SHP77 treated with DMSO at 0.1 percent for 48 hours (cell line): ENCODE measurements around the gene ZNRF2.
"Not testable (repeated sequence)": the region's sequence is repeated elsewhere in the genome, so short reads cannot be mapped to it uniquely, and the experiment has no call there.

Source experiments
- DNase-seq: peaks from one replicate; lab custom pipeline; 2025; lab: John Stamatoyannopoulos, UW

Gene ZNRF2

DNA sequence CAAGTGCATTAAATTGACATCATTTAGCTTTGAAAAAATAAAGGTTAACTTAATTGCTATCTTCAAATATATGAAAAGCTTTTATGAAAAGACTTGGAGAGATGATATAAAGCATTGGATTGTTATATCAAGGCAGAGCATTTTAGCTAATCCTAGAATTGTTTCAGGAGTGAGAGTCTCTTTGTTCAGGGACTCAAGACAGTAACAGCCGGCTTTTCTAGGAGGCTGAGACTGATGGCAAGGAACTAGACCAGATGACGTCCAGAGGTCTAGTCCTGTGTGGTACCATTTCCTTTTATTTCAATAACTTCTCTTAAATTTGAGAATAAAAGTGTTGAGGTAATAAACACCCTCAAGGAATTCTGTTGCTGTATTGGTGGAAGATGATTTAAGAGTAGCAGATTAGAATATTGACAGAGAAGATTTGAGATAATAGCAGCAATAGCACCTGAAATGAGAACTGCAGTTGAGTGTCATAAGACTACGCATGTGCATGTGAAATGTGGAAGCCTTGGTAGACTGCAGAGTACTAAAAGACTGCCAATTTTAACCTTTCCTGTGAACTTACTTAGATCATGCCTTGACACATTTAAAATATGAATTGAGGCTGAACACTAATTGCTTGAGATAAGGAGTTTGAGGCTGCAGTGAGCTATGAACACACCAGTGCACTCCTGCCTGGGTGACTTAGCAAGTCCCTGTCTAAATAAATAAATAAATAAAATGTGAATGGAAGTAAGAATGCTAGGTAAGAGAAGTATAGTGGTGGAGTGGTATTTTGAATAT lies 79.6 kb downstream of the ZNRF2 start:
- no peak for DNase-seq

DNA sequence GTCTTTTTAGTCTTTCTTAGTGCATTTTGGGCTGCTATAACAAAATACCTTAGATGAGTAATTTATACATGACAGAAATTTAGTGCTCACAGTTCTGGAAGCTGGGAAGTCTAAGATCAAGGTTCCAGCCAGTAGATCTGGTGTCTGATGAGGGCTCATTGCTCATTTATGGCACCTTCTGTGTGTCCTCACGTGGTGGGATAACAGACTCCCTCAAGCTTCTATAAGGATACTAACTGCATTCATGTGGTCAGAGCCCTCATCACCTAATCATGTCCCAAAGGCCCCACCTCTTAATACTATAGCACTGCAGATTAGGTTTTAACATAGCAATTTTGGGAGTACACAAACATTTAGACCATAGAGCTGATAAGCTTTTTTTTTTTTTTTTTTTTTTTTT lies 80.4 kb downstream of the ZNRF2 start:
- DNase-seq = no peak

DNA sequence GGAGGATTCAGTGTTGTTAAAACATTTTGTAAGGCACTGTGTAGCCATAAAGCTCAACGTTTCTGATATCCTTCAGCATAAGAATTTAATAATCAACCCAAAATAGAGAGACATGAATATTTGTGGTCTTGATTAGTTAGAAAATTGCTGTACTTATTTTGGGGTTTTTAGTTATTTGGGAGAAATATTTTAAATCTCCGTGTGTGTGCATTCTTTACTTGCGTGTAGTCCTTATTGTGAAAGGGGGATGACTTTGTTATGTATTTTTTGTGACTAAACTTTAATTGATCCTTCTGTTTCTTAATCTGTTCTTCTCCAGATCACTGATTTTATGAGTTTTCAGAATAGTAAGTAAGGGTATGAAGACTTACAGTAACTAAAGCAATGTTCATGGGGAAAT lies 81.2 kb downstream of the ZNRF2 start:
- no peak for DNase-seq

DNA sequence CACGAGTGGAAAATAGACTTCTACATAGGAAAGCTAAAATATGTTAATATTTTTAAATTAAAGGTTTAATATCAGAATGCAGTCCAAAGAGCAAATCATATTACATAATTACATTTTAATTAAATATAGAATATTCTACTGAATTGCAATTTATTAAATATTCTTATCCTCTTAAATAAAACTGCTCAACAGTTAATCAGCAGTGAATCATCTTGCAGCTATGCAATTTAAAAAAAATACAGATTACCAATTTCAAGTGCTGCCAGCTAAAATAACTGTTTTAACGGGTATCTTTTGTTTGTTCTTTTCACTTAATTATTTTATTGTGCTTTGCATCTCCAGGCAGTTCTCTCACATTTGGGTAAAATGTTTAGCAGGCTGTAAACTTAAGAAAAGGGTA lies 82.2 kb downstream of the ZNRF2 start:
- DNase-seq = no peak

DNA sequence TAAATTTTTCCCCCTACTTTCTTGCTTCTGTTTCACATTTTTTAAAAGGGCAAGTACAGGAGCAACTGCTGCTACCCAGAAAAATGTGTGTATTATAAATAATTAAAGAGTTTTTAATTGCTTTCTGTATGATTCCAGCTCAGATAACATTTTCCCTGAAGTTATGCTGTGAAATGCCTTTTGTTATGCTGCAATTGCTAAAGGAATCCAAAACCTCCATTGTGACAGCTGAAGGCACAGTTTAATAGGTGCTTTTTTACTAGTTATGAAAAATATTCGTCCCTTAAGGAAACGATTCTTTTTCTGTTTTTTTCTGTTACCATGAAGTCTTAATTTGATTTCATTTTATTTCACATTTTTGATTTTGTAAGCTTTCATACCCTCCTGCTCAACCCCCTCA lies 83.2 kb downstream of the ZNRF2 start:
- DNase-seq = no peak

DNA sequence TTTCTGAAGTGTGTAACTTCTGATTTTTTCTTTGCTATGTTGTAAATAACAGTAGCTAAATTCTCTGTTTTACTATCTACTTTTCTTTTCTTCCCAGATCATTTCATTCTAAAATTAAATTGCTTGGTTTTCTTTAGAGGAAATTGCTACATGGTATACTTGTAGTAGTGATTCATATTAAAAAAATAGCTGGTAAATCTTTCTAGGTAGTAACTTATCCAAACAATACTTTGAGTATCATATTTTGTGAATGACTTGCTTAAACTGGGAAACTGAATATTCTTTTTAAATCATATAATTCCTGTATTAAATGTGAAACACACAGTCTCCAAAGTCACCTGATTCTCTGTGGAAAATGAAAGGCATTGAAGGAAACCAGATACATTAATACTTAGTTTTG lies 85.5 kb downstream of the ZNRF2 start:
- DNase-seq = no peak

DNA sequence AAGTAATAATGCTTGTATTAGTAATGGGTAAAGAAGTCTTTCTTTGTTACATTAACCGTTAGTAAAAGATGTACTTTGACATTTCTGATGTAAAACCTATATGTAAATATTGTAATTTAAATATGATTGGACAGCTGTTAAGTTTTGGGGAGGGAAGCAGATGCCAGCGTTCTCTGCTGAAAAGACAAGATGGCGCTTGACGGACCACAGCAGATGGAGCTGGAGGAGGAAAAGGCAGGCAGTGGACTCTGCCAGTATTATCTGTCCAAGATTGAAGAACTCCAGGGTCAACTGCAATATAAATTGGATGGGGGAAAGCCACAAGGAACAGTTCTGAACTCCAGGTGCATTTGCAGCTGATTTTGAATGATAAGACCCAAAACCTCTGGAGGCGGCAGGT lies 86.9 kb downstream of the ZNRF2 start:
- DNase-seq = no peak

DNA sequence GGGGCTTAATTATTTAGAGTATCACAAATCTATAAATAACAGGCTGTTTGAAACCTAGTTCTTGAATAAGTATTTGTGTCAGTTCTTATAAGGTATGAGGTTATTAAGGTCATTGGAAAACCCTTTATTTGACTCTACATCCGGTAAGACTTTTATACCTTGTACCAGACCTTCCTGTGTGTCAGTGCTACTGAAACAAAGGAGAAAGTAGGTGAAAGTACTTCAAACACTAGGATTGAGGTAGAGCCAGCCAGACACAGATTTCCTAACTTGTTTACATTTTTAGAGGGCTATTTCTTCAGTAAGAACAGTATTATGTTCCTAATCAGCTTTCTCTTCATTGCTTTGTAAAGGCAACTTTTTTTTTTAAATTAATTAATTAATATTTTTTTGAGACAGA lies 93.9 kb downstream of the ZNRF2 start:
- no peak for DNase-seq

DNA sequence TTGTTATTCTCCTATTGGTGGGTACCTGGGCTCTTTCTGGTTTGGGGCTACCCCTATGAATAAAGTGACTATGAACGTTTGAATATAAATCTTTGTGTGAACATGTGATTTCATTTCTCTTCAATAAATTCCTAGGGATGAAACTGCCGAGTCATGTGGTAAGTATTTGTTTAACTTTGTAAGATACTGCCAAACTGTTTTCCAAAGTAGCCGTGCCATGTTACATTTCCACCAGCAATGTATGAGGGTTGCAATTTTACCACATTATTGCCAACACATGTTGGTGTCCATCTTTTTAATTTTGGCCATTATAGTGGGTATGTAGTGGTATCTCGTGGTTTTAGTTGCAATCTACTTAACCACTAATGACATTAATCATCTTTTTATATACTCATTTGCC lies 94.7 kb downstream of the ZNRF2 start:
- no peak for DNase-seq

DNA sequence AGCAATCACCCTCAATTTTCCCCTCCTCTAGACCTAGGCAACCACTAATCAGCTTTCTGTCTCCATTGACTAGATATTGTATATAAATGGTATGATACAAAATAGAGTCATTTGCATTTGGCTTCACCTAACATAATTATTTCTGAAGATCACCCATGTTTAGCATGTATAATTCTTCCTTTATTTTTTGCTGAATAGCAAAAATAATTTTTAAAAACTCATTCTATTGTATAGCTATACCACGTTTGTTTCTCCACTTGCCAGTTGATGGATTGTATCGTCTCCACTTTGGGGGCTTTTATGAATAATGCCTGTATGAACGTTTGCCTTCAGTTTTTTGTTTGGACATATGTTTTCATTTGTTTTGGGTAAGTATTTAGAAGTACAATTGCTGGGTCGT lies 95.3 kb downstream of the ZNRF2 start:
- no peak for DNase-seq

DNA sequence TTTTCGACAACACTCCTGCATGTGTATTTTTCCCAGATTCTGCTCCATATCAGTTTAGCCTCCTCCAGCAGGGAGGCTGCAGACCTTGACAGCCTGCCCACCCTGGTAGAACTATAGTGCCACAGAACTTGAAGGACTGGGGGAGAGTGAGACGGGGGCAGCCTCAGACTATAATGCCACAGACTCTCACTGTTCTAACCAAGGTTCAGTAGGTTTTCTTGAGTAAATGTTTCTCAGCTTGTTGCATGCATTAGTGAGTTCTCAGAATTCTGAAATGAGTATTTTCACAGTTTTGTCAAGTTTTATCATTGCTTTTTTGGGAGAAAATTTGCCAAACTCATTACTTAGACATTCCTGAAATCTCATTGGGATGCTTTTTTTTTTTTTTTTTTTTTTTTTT lies 95.9 kb downstream of the ZNRF2 start:
- DNase-seq = no peak

DNA sequence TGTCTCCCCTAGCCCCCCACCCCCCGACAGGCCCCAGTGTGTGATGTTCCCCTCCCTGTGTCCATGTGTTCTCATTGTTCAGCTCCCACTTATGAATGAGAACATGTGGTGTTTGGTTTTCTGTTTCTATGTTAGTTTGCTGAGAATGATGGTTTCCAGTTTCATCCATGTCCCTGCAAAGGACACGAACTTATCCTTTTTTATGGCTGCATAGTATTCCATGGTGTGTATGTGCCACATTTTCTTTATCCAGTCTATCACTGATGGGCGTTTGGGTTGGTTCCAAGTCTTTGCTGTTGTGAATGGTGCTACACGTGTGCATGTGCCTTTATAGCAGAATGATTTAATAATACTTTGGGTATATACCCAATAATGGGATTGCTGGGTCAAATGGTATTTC lies 96.4 kb downstream of the ZNRF2 start:
- not testable (repeated sequence) for DNase-seq

DNA sequence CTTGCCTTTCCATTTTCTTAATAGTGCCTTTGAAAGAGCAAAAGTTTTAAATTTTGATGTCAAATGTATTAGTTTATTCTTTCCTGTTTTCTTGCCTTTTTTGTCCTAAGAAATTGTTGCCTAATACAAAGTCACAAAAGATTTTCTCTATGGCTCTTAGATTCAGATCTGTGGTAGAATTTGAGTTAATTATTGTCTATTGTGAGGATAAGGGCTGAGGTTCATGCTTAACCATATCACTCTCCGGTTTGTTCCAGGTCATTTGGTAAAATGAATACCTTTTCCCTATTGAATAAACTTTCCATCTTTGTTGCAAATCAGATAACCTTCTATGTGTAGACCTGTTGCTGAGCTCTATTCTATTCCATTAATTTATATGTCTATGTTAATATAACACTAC lies 98.2 kb downstream of the ZNRF2 start:
- DNase-seq = no peak

DNA sequence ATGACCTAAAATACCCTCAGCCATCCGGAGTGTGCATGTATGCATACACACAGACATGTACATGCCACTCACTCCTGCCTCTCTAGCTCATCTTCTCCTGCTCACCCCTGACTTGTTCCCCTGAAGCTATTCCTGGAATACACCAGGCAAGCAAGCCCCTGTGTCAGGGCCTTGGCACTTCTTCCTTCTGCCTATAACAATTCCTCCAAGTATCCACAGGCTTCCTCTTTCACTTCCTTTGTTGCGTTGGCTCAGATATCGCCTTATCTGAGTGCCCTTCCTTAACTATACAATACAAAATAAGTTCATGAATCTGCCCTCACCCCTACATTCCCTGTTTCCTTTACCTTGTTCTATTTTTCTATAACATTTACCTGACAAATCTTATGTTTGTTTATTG lies 105.4 kb downstream of the ZNRF2 start:
- DNase-seq = no peak

DNA sequence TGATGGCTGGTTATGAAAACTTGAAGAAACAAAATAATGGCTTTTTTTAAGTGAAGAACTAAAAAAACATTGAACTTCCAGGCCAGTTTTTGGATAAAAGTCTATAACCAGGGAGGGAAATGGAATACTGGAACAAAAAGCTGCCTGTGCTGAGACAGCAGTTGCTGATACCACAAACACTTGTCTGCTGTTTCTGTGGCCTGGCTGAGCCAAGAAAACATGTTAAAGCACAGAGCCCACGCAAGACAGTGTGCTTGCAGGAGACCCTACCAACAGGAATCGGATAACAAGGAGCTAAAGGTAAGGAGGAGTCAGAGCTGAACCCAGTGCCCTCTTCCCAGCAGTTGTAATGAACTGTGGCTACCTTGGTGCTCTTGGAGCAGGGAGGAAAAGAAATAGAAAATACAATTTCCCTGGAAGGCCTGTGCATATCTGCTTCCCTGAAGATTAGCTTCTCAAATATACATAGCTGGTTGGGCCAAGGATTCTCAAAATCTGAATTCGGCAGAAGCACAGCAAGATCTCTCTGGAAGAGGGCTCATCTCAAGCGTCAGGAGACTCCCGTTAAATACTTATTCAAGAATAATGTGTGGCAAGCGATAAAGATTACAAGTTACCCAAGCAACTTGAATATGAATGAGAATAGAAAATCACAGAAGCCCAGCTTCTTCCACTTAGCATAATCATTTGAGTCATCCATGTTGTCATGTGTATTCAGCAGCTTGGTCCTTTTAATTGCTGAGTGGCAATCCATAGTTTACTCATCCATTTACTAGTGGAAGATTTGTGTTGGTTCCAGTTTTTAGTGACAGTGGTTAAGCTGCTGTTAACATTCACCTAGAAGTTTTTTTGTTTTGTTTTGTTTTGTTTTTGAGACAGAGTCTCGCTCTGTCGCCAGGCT lies 106.6 kb downstream of the ZNRF2 start:
- no peak for DNase-seq

DNA sequence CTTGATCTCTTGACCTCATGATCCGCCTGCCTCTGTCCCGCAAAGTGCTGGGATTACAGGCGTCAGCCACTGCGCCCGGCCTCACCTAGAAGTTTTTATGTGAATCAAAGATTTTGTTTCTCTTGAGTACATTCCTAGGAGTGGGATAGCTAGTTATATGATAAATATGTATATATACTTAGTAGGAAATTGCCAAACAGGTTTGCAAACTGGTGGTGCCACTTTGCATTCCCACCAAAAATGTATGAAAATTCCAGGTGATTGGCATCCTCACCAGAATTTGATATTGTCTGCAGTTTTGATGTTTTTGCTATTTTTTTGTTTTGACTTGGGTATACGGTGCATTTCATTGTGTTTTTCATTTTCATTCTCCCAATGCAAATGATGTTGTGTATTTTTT lies 107.4 kb downstream of the ZNRF2 start:
- no peak for DNase-seq

DNA sequence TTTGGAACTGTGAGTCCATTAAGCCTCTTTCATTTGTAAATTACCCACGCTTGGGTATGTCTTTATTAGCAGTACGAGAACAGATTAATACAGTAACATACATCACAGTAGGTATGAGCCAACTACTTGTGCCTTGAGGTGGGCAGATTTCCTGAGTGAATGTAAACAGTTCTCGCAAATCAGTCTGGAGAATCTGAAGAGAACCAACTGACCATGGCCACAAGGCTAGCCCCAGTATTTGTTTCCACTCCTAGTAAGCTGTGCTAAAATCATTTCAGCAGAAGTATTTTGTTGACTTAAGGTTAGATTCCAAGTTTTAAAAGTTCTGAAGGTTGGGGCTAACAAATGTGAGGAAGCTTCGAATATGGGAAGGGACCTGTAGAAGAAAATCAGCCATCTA lies 111.3 kb downstream of the ZNRF2 start:
- DNase-seq = no peak

DNA sequence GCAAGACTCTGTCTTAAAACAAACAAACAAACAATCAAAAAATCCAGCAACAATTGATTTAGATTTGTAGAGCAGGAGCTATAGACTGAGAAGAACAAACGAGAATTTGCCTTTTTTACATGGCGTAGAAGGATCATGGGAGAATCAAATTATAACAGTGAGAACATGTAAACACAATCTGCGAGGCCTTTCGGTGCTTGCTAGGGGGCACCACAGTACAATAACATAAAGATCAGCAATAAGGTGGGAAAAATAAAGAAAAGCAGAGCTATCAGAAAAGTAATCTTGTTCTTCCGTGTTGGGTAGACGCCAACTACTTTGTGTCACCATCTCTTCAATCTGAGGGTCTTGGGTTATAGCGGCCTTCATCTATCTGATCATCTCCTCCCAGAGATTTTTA lies 112.0 kb downstream of the ZNRF2 start:
- DNase-seq = no peak

DNA sequence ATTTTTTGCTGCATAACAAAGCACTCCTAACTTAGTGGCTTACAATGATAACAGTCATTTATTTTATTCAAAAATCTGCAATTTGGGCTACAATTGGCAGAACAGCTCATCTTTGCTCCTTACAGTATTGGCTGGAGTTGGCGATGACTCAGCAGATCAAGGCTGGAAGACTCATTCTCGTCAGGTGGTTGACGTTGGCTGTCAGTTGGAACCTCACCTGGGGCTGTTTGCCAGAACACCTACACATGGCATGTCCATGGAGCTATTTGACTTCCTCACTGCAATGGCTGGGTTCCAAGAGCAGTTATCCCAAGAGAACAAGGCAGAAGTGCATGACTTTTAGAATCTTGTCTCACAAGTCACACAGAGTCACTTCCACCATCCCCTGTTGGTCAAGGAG lies 119.1 kb downstream of the ZNRF2 start:
- no peak for DNase-seq

DNA sequence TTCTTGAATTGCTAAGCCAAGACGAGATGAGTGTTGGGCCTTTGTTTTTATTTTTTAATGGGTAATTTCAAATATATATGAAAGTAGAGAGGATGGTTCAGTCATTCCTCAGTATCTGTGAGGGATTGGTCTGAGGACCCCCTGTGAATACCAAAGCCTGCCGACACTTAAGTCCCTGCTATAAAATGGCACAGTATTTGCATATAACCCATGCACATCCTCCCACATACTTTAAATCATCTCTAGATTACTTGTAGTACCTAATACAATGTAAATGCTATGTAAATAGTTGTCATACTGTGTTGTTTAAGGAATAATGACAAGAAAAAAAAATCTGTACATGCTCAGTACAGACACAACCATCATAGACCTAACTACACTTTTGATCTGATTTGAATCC lies 120.8 kb downstream of the ZNRF2 start:
- no peak for DNase-seq

DNA sequence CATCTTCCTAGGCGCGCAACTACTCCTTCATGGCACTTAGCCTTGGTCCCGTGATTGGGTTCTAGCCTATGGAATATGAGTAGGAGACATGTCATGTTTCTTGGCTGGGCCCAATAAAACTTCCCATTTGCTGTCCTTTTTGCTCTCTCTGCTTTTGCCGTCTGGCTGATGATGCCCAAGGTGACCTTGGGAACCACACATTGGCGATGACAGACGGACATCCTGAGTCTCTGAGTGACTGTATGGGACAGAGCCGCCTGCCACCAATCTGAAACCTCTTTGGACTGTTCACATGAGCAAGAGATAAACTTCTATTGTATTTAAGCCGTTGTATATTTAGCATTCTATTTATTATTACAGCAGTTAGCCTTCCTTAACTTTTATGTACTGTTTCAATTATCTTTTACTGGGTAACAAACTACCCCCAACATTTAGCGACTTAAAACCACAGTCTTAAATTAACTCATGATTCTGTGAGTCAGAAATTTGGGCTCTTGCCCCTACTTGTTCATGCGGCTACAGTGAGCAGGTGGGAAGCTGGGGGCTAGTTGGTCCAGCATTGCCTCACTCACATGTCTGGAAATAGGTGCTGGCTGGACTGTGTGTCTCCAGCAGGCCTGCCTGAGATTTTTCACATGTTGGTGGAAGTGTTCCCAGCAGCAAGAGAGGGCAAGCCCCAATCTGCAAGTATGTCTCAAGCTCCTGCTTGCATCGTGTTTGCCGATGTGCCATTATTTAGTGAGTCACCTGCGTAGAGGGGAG lies 122.4 kb downstream of the ZNRF2 start:
- no peak for DNase-seq

DNA sequence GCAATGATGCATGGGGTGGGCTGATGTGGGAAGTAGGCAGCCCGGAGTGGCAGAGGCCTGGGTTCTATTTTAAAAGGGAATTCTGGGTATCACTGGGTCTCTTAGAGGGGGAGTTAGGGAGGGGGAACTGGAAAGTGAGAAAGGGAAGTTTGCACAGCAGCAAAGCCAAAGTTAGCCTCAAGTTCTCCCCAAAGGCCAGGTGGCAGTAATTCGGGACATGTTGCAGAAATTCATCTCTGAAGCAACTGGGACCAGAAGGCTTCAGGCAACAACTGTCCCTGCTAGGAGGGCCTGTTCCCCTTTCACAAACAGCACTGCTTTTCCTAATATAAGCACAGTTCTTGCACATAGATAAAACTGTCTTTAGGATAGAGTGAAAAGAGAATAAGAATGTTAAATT lies 126.8 kb downstream of the ZNRF2 start:
- DNase-seq = no peak

DNA sequence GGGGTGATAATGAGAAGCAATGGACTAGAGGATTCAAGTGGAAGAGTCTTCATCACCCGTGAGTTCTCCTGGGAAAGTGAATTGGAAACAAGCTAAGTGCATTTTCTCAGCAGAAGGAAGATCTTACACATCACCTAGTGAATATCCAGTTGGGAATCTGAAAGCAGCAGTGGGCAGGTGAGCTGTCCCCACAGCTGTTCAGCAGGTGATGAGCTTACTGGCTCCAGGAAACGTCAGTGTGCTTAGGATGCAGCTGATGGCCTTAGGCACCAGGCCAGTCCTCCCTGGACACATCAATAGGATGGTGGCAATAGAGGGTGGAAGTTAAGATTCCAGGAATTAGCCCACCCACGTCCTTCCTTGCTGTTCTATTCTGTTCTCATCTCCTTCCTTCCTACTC lies 127.5 kb downstream of the ZNRF2 start:
- no peak for DNase-seq
